Measurements from ENCODE around the gene CCDC124.

Gene CCDC124

DNA sequence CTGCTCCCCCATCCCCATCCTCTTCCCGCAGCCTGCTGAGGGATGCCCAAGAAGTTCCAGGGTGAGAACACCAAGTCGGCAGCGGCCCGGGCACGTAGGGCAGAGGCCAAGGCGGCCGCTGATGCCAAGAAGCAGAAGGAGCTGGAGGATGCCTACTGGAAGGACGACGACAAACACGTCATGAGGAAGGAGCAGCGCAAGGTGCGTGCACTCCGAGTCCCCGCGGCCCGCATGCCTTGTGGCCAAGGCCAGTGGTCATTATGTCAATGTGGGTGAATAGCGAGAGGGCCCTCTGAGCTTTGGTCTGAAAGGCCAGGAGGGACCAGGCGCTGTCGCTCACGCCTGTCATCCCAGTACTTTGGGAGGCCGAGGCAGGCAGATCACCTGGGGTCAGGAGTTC, 3.6 kb downstream of the CCDC124 start:
- no peak for DNase-seq (ENCODE audit: low read depth)

DNA sequence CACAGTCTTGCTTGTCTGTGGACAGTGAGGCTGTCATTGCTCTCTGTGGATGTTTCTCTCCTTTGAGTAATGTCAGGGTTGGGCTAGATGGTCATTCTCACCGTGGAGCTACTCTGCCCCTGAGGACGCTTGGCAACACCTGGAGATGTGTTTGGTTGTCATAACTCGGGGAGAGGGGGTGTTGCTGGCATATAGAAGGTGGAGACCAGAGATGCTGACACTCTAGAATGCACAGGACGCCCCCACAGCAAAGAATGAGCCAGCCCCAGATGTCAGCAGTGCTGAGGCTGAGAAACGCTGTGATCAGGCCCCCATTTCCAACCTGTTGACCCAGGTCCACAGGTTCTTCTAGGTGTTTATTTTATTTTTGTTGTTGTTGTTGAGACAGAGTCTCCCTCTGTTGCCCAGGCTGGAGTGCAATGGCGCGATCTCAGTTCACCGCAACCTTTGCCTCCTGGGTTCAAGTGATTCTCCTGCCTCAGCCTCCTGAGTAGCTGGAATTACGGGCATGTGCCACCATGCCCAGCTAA, 4.6 kb downstream of the CCDC124 start:
- DNase-seq (ENCODE audit: low read depth), result no peak

DNA sequence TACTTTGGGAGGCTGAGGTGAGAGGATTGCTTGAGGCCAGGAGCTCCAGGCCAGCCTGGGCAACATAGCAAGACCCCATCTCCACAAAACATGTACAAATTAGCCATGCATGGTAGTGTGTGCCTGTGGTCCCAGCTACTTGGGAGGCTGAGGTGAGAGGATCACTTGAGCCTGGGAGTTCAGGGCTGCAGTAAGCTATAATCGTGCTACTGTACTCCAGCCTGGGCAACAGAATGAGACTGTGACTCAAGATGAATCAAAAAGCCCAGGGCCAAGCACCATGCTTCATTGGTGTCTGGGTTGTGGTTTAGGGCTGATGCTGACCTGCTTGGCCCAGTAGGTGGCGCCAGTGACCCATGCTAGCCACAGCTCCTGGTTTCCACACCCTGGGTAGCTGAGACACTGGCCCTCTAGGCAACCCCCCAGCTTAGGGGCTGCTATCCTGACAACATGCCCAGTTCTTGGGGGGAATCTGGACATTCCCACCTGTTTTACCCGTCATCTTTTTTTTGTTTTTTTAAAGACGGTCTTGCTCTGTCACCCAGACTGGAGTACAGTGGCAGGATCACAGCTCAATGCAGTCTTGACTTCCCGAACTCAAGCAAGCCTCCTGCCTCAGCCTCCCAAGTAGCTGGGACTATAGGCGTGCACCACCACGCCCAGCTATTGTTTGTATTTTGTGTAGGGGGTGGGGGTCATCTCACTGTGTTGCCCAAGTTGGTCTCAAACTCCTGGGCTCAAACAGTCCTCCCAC, 5.5 kb downstream of the CCDC124 start:
- peak; percentile 81 for DNase-seq (ENCODE audit: low read depth)

DNA sequence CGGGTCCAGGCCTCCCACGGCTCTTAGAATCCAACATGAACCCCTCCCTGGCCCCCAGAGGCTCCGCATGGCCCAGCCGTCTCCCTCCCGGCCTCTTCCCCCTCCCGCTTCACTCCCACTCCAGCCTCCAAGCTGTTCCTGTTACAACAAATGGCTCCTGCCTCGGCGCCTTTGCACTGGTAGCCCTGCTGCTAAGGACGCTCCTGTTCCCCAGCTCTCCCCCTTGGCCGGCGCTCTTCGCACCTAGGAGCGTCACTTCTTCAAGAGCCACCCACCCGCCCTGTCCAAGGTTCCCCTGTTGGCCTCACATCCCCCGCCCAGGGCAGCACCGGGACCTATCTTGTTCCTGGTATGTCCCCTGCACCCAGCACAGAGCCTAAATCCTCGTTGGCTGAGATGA, 9.4 kb downstream of the CCDC124 start:
- no peak for DNase-seq (ENCODE audit: low read depth)

DNA sequence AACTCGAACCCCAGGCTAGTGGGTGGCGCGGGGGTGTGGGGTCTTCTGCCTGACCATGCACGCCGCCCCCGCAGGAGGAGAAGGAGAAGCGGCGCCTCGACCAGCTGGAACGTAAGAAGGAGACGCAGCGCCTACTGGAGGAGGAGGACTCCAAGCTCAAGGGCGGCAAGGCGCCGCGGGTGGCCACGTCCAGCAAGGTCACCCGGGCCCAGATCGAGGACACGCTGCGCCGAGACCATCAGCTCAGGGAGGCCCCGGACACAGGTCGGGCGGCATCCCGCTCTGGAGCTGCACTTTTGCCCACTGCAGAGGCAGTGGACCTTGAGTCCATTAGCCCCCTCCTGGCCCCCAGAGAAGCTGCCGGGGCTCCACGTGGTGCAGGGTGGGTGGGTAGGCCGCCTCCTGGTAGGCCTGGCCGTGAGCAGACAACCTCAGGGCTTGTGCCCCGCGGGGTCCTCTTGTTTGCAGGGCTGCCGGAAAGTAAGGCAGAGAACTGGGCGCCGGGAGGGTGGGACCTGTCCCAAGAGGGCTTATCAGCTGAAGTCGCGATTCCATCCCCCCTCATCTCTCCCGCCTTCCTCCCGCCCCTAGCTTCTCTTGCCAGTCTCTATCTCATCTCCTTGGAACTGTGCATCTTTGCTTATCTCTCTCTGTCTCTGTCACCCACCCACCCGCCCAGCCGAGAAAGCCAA, 9.9 kb downstream of the CCDC124 start:
- DNase-seq (ENCODE audit: low read depth), result no peak

DNA sequence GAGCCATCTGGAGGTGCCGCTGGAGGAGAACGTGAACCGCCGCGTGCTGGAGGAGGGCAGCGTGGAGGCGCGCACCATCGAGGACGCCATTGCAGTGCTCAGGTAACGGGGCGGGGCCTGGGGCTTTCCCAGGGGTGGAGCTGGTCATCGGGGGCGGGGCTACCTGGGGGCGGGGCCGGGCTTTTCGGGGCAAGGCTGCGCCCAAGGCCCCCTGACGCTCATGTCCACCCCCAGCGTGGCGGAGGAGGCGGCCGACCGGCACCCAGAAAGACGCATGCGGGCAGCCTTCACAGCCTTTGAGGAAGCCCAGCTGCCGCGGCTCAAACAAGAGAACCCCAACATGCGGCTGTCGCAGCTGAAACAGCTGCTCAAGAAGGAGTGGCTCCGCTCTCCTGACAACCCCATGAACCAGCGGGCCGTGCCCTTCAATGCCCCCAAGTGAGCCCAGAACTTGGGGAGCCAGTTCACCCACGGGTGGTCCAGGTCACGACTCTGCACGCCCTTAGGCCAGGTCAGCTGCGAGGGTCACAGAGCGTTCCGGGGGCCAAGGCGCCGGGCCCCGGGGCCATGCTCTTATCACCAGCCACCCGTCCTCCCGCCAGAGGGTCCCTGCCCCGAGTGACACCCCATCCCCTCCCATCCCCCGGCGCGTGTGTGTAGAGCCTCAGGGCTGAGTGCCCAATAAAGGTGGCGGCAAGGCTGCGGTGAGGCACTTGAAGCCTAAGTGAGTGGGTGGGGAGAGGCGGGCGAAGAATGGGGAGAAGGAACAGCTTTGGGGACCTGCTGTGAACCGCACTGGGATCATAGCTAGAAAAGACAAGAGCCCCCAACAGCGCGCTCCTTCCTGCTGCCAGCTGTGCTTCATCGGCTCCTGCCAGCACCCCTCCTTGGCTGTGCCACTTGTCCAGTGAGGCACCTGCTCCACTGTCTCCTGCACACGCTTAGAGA, 10.7 kb downstream of the CCDC124 start:
- DNase-seq (ENCODE audit: low read depth), result no peak

DNA sequence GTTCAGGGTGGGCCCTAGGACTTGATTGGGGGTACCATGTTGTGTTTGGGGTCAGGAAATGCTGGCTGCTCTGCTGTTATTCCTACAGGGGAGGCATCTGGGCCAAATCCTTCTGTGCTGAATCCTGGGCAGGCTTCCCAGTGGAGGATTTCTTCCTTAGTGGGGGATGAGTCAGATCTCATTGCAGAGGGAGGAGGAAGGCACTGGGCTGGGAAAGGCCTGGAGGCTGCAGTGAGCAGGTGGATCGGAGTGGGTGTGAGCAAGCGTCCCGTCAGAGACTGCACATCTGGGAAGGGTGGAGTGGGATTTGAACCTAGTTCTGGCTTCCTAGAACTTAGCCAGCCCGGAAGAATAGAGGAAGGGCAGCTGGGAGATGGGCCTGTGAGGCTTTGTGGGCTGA, 11.5 kb downstream of the CCDC124 start:
- DNase-seq (ENCODE audit: low read depth), result no peak

DNA sequence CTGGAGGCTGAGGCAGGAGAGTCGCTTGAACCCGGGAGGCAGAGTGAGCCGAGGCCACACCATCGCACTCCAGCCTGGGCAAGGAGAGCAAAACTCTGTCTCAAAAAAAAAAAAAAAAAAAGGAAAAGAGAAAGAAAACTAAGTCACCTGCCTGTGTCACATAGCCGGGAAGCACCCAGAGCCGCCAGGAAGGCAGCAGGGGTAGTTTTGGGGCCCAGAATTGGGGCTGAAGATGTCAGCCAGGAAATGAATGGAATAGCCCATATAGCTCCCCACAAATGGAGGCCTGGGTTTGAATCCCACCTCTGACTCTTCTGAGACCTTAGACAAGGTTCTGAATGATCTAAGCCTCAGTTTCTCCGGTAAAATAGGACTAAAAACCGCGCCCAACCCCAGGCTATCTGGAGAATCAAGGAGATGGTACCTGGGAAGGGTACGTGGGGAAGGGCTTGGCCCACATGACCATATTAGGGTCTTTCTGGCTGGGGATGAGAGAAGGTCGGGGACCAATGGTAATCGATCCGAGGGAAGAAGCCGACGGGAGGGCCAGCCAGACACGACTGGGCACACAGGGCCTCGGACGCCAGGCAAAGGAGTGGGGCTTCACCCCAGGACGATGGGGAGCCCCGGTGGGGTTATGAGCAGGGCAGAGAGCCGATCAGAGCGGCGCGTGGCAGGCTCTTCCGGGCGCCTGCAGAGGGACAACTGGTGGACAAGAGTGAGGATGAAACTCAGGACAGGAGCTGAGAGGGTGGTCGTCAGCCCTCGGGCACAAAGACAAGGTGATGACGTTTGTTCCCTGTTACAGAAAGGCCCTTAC, 14.4 kb downstream of the CCDC124 start:
- peak; percentile 27 for DNase-seq (ENCODE audit: low read depth)

DNA sequence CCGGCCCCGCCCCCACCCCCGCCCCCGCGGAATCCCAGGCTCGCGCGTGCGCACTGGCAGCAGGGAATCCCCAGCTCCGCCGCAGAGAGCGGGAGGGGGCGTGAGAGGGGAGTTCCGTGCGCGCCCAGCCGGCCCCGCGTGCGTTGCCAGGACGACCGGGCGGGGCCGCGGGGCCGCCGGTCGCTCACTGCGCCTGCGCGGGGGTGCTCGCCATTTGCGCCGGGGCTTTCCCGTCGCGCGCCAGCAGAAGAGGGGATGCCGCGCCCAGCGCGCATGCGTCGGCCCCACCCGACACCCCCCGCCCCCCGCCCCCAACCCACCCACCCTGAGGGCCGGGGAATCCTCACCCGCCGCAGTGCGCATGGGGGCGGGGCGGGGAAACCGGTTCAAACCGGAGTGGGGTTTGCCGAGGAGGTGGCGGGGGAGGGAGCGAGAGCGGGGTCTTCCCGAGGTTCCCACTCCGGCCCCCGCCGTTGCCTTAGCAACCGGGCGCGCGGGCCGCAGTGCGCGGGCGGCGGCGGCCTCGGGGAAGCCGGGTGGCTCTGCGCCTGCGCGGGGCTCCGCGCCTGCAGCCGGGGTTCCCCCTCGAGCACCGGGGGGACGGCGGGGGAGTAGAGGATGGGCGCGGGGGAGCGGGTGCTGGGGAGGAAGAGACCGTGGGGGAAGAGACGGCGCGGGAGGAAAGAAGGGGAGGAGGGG, 15.1 kb downstream of the CCDC124 start:
- DNase-seq (ENCODE audit: low read depth), result peak; percentile 94

DNA sequence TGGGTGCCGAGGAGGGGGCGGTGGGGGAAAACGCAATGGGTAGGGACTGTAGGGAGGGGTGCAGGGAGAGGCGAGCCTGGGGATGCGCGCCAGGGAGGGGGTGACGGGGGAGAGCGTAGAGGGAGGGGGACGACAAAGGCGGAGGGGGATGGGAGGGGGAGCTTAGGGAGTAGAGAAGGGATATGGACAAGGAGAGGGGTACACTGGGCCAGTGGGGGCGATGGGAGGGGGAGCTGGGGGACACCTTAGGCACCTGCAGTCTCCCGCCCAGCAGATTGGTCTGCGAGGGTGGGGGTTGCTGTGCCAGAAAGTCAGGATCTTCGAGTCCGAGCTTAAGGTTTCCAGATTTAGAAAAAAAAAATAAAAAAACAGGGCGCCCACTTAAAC, 15.7 kb downstream of the CCDC124 start:
- no peak for DNase-seq (ENCODE audit: low read depth)

DNA sequence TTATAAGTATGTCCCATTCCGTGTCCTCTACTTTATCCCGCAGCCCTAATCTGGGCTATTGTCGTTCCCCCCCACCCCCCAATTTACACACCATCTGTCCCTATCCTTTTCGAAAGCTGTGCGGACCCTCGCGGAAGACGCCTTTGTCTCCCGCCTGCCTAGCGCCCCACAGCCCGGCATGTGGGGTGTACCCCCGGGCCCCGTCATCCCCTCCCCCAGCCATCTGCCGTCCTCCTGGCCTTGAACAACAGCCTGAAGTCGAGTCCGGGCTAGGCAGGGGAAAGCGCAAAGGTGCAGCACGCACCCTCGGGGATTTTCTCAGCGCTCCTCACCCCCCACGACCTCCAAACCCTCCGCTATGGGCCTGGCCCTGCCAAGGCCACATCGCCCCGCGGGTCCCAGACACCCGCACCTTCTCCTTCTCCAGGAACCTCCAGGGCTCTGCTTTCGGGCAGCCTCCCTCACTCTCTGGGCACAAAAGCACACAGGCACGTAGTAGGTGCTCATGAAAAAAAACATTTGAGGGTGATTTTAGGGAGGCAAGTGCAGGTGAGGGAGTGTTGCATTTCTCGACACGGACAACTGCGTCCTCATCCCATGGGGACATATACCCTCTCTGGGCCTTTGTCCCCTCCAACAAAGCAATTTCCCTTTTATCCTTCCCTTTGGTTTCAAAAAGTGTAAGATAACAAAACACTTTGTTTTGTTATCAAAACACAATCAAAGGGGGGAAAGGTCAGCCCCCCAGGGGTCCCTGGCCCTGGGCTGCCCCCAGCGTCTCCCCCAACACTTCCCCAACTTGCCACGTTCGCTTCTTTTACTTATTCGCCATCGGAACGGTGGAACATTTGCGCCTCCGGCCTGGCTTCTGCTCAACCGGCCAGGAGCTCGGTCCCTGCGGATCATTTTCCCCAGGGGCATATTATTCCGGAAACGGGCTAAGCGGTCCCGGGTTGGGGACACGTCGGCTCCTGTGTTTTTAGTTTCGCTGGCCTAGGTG, 16.4 kb downstream of the CCDC124 start:
- DNase-seq (ENCODE audit: low read depth), result no peak

DNA sequence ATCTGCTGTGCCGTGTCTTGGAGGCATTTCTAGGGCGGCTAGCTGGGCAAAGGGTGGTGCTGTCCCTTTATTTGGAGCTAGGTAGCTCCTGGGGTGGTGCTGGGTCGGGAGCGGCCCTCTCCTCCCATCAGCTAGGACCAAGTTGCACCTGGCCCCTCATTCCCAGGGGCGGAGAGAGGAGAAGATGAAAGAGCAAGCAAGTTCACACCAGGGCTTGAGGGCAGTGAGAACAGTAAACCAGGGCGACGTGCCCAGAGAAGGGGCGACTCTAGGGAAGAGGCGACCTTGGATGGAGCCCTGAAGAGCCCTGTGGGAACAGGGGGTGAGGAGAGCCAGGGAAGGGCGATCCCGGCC, 17.1 kb downstream of the CCDC124 start:
- DNase-seq (ENCODE audit: low read depth), result no peak

DNA sequence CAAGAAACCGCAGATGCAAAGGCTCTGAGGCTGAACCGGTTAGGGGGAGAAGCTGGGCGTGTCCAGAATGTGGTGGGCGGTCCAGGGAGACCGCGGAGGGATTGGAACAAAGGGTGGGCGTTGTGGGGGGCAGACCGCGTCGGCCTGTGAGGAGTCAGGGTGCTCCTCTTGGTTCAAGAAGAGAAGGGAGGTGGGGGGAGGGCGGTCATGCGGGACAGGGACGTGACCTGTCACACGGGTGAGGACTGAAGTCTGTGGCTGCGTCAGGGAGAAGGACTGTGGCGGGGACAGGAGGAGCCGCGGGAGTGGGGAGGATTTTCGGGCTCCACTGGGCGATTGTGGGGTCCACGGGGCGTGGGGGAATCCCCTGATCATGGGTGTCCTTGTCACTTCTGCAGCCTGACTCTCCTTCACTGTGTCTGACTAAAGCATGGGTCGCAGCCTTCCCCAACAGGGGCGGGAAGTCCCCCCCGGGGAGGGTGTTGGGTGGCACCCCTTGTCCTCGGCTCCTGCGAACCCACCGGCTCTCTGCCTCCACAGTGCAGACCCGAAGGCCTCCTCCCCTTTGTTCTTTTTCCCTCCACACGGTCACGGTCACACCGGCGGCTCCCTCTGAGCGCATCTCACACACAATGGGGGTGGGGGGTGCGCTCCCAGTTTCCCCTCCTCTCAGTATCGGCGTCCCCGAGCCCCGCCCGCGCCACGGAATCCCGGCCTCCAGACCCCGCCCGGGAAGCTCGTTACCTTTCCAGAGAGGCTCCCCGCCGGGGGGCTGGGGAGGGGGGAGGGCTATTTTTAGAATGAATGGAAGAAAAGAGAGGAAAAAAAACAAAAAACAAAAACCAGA, 17.7 kb downstream of the CCDC124 start:
- DNase-seq (ENCODE audit: low read depth), result no peak

DNA sequence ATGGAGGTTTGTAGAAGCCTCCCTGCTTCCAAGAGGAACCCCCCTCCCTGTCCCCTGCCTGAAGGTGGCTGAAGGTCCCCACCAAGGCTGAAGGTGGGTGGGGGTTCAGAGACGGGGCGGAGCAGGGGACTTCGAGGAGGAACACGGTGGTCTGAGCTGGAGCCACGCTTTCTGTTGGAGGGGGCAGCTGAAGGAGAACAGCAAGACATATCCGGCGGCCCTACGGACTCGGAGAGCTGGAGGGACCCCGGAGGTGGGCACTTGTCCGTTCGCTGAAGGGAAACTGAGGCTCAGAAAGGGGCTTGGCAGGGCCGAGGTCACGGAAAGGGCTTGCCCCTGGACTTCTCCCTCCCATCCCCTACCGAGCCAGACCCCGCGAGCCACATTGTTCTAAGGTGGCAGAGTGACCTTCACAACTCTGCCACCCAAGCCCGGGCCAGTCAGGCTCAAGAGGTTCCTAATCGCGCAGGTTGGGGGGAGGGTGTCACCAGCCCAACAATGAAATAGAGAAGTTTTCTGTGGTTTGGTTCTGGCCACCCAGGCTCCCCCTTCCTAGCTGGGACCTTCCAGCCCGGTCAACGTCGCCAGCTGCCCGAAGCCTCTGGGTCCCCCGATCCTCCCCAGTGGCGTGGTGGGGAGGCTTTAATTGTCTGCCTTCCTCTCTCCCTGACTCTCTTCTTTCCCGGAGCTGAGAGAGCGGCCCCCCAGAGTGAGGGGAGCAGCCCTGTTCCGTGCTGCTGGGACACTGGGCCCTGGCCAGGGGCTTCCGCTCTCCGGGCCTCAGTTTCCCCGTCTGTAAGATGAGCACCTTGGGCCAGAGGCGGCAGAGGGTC, 18.6 kb downstream of the CCDC124 start:
- no peak for DNase-seq (ENCODE audit: low read depth)

DNA sequence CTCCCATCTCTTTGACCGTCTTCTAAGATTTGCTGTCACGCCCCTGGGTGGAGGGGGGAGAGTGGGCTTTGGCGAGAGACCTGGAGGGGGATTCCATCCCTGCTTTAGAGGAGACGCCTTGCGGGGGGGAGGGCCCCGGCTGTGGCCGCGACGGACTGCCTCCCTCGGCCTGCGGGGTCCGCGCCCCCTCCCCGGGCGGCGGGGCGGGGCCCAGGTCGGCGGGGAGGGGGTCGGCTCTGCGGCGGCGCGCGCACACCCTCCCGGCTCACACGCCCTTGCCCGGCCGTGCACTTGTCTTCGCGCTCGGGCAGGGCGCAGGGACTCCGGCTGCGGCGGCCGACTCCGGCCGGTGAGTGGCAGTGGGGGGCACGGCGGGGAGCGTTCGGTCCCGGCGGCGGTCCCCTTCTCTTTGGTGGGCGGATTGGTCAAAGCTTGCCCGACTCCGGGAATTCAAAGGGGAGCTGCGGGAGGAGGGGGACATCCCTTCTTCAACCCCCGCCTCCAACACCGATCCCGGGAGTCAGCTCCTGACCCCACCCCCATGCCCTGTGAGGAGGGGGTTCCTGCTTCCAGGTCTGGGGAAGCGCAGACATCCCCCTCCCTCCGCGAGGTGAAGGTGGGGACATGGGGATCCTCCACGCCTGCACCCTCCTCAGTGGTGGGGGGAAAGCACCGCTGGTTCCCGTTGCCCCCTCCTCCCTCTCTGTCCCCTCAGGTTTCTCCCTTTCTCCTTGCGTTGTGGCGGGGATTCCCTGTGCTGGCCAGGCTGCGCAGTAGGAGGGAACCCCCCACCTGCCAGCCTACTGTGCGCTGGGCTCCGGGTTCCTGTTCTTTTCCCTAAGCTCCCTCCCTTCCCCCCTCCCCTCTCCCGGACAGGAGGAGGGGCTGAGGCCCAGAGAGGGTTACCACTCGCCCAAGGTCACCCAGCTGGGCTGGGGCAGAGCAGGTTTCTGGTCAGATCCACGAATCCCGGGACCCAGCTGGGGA, 19.5 kb downstream of the CCDC124 start:
- DNase-seq (ENCODE audit: low read depth), result no peak

DNA sequence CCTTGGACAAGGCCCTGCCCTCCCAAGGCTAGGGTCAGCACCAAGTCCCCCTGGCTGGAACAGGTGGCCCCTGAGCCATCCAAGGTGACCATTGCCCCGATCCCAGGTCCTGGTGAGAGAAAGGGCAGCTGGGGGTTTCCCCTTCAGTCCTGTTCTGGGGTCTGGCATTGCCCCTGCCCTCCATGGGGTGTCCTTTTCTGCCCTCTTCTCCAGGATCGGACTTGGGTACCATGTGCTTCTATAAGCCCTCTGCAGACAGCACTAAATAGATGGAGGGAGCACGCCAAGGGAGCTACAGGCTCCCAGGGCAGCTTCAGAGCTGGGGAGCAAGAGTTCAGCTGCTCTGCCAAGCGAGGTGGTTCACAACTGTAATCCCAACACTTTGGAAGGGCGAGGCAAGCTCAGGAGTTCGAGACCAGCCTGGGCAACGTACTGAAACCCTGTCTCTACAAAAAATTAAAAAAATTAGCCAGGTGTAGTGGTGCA, 20.5 kb downstream of the CCDC124 start:
- no peak for DNase-seq (ENCODE audit: low read depth)
